GM12874 (cell line): Measurements from ENCODE around the gene GALNT10.

Source experiments
- CTCF ChIP-seq: IDR thresholded peaks from 2 replicates; pipeline ENCODE4 v1.5.1; 2011; ENCODE audit warnings: low read depth, mild to moderate bottlenecking, control low read depth, low read length, moderate library complexity; ENCODE audit not compliant: insufficient read depth

GALNT10 gene

GRCh38 chr5:154465169-154465568 is 274.6 kb downstream of the GALNT10 start:
- no peak for TF ChIP-seq CTCF

- no peak for TF ChIP-seq CTCF
These were observed 275.6 kb downstream of the GALNT10 start for GRCh38 chr5:154466147-154466546.

- no peak for TF ChIP-seq CTCF
These were observed 276.1 kb downstream of the GALNT10 start for GRCh38 chr5:154466671-154467070.

- TF ChIP-seq CTCF = peak; percentile 82
These were observed 277.3 kb downstream of the GALNT10 start for GRCh38 chr5:154467655-154468354.

- TF ChIP-seq CTCF = no peak
These were observed 279.6 kb downstream of the GALNT10 start for GRCh38 chr5:154470137-154470536.
